ENCODE data around the gene AARSD1.

Gene AARSD1

GRCh38 chr17:42969001-42969581 lies 4.8 kb upstream of the AARSD1 start:
- POLR2A ChIA-PET = no interaction called here
- CTCF ChIA-PET = interaction anchor here (1.1 to 2.5 kb wide), 3 partner anchors 18 to 121 kb away, joined by 3 to 8 read pairs (median 3); partner anchors contain the start of gene RPL27

DNA sequence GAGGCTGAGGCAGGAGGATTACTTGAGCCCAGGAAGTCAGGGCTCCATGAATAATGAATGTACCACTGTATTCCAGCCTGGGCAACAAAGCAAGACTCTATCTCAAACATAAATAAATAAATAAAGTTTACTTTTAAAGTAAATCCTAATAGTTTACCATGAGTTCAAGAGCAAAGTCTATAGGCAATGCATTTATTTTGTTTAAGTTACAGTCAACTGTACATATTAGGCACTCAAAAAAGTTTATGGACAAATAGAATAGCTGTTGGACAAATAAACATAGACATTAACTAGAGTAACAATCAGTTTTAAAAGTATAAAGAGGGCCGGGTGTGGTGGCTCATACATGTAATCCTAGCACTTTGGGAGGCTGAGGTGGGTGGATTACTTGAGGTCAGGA lies 3.7 kb upstream of the AARSD1 start:
- no peak for DNase-seq (ENCODE audit: low read depth, low spot score)
- CTCF ChIA-PET = interaction anchor here (0.7 to 2.5 kb wide), 3 partner anchors 11 to 120 kb away, joined by 3 to 8 read pairs (median 3); partner anchors contain the start of gene RPL27
- no peak for TF ChIP-seq CTCF (IDR thresholded peaks at IDR 0.05; ENCODE audit: insufficient read depth, low read length, missing control alignments)
- H3K4me3 ChIP-seq (ENCODE audit: low read depth, low read length) = no peak overlapping the region
- POLR2A ChIA-PET = no interaction called here

More at GRCh38 chr17:42969001-42969581, 4.8 kb upstream of the AARSD1 start:
- no peak for DNase-seq (ENCODE audit: low read depth, low spot score)
- no peak for TF ChIP-seq CTCF (IDR thresholded peaks at IDR 0.05; ENCODE audit: insufficient read depth, low read length, missing control alignments)
- H3K4me3 ChIP-seq (ENCODE audit: low read depth, low read length) = no peak overlapping the region

- POLR2A ChIA-PET = no interaction called here
- DNase-seq (ENCODE audit: low read depth, low spot score) = no peak
- CTCF ChIA-PET = interaction anchor here (1.3 kb wide), 1 partner anchor 110 kb away, joined by 3 read pairs; no protein-coding TSS in a partner anchor
- no peak for TF ChIP-seq CTCF (IDR thresholded peaks at IDR 0.05; ENCODE audit: insufficient read depth, low read length, missing control alignments)
- no peak overlapping the region for H3K4me3 ChIP-seq (ENCODE audit: low read depth, low read length)
Observed at GRCh38 chr17:42953669-42954068, 10.6 kb downstream of the AARSD1 start.

- DNase-seq (ENCODE audit: low read depth, low spot score) = no peak
- no peak overlapping the region for H3K4me3 ChIP-seq (ENCODE audit: low read depth, low read length)
- no peak for TF ChIP-seq CTCF (IDR thresholded peaks at IDR 0.05; ENCODE audit: insufficient read depth, low read length, missing control alignments)
- ChIA-PET POLR2A (interaction anchor here (0.6 kb wide), 1 partner anchor 372 kb away, joined by 4 read pairs; no protein-coding TSS in a partner anchor), CTCF (interaction anchor here (0.8 to 4.3 kb wide), 2 partner anchors 12 to 108 kb away, joined by 3 to 16 read pairs; no protein-coding TSS in a partner anchor)
Observed at GRCh38 chr17:42950044-42950783, 14.0 kb downstream of the AARSD1 start.

DNA sequence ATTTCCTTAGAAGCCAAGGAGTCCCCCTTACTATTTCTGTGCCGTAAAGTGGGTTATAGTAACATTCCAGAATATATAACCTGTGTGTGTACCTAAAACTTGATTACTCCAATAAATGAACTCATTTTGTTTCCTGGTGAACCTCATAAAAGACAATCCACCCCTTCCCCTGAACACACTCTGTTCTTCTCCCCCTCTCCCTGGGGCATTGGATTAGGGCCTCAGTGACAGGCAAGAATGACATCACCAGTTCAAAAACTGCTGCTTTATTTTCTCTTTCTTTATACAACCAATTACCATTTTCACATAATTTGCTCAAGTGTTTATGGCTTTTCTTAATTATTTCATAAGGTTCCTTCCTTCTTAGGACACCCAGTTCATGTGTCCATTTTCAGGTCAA lies 17.4 kb downstream of the AARSD1 start:
- no peak overlapping the region for H3K4me3 ChIP-seq (ENCODE audit: low read depth, low read length)
- DNase-seq (ENCODE audit: low read depth, low spot score) = no peak
- ChIA-PET CTCF (interaction anchor here (1.4 to 4.3 kb wide), 4 partner anchors 9 to 127 kb away, joined by 3 to 16 read pairs (median 4); partner anchors contain the start of gene AOC2), POLR2A (no interaction called here)
- TF ChIP-seq CTCF (IDR thresholded peaks at IDR 0.05; ENCODE audit: insufficient read depth, low read length, missing control alignments) = no peak

GRCh38 chr17:42944211-42944610 lies 20.0 kb downstream of the AARSD1 start:
- TF ChIP-seq CTCF (IDR thresholded peaks at IDR 0.05; ENCODE audit: insufficient read depth, low read length, missing control alignments) = no peak
- CTCF ChIA-PET = interaction anchor here (10.6 kb wide), 1 partner anchor 99 kb away, joined by 241 read pairs; the partner anchor contains the start of gene AOC2
- H3K4me3 ChIP-seq (ENCODE audit: low read depth, low read length) = no peak overlapping the region
- POLR2A ChIA-PET = no interaction called here
- DNase-seq (ENCODE audit: low read depth, low spot score) = no peak
